Measurements from ENCODE around the gene MYEOV. TPM values are rescaled to one million over a fixed set of nuclear protein-coding genes. Genes with fewer than 3 reads are reported as not detected.

The MYEOV gene
- total and polyA plus RNA-seq, 9 of the 15 experiments (the other 6 are each of a cell fraction or from before 2014, with no cell fraction given), result 10.2 to 133 (median 32.2) TPM

DNA sequence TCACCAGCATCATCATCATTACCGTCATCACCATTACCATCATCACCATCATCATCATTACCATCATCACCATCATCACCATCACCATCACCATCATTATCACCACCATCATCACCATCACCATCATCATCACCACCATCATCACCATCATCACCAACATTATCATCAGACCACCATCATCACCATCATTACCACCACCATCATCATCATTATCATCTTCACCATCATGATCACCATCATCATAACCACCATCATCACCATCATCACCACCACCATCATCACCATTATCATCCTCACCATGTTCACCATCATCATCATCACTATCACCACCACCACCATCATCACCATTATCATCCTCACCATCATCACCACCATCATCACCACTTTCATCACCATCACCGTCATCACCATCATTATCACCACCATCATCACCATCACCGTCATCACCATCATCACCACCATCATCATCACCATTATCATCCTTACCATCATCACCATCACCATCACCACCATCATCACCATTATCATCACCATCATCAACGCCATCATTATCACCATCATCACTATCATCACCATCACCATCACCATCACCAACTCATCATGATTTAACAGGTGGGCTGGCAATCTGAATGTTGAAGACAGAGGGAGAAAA lies 2.4 kb upstream of the MYEOV start (continued):
- peak; percentile 53 for TF ChIP-seq ARHGAP35 (IDR thresholded peaks at IDR 0.05; ENCODE audit: partially characterized antibody)

DNA sequence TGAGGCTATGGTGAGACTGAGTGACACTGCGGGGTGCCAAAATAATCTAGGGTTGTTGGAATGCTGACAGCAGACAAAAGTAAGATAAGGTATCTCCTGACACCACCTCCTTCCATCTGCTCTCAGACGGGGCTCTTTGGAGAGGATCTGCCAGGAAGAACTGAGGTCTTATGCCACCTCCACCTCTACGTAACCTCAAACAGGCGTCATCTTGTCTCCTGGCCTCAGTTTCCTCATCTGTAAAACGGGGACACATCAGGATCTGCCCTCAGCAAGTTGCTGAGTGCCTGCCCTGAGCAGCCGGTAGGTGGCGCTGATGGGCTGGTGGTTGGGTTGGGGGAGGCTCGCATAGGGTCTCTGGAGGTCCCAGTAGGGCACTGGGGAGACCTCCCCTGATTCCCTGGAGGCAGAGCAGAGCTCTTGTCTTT lies 1.7 kb upstream of the MYEOV start:
- H4K20me1 ChIP-seq (replicated peaks; ENCODE audit: control insufficient read depth, insufficient read depth, low read length), result no peaks in the 10 kb centered on the region; the same call in 1 of the 2 replicates
- FAIRE-seq (peak; percentile 65), ATAC-seq (no peak), DNase-seq (ENCODE audit: extremely low read depth in 1 of 4, low spot score in 3 of 4) (peak; percentile 66 to 80 (median 72))
- BruUV-seq (replicated peaks), result no TSS peak
- H3K36me3 ChIP-seq (ENCODE audit: control insufficient read depth, insufficient read depth, low read length), result peaks cover 11% of the 10 kb centered on the region; the same call in 2 of the 3 replicates
- WGBS (ENCODE audit: insufficient coverage, low coverage, missing lambda C conversion rate), result 3% methylated on average over 8 of the region's 8 CpGs
- in situ Hi-C loops (cut with MboI), result loop anchor here (5.0 kb wide), 1 partner anchor 350 kb away; the partner anchor contains the start of gene CCND1
- ChIA-PET POLR2A (interaction anchor here (0.6 kb wide), 1 partner anchor 19 kb away, joined by 3 read pairs; no protein-coding TSS in a partner anchor), CTCF (ENCODE audit: low intra/inter-chr PET ratio) (interaction anchor here (1.2 to 2.0 kb wide), 2 partner anchors 191 to 351 kb away, joined by 3 to 11 read pairs; no protein-coding TSS in a partner anchor)
- H3K4me3 ChIP-seq, result no peak overlapping the region
- H3K4me2 ChIP-seq (ENCODE audit: insufficient read depth, low read length), result no peak overlapping the region
- no peaks in the 10 kb centered on the region; the same call in 1 of the 2 replicates for H3K9me3 ChIP-seq (replicated peaks; ENCODE audit: control insufficient read depth, insufficient read depth, low read depth, low read length)
- H3K9ac ChIP-seq (ENCODE audit: insufficient read depth in 1 of 2, low read depth in 2 of 2, low read length in 2 of 2), result no peak overlapping the region
- H3K27me3 ChIP-seq (ENCODE audit: control insufficient read depth in 2 of 2, insufficient read depth in 2 of 2, low read length in 2 of 2), result peaks cover 3 to 7% of the 10 kb centered on the region in 2 experiments; a peak in 1 of 5 replicates
- no peak overlapping the region for H2AFZ ChIP-seq (ENCODE audit: low read depth, low read length)
- H3K9me1 ChIP-seq (ENCODE audit: control insufficient read depth, insufficient read depth, low read length), result no peaks in the 10 kb centered on the region
- H3K27ac ChIP-seq (ENCODE audit: extremely low read depth, low read depth, low read length), result no peak overlapping the region
- peaks cover 35 to 46% of the 10 kb centered on the region in 2 experiments for H3K4me1 ChIP-seq (replicated peaks in 1 of 2; ENCODE audit: control insufficient read depth in 2 of 2, insufficient read depth in 2 of 2, low read length in 2 of 2)
- intact Hi-C loops (cut with micrococcal nuclease), result loop anchor here (2.0 to 10.0 kb wide), 4 partner anchors 73 to 351 kb away; no protein-coding TSS in a partner anchor
- H3K79me2 ChIP-seq (ENCODE audit: control insufficient read depth, insufficient read depth, low read length), result peaks cover 34% of the 10 kb centered on the region
- TF ChIP-seq MAZ (CRISPR knock-in tag; conservative IDR thresholded peaks at IDR 0.05 in 1 of 2, IDR thresholded peaks at IDR 0.05 in 1 of 2) (0 out of 4 replicates have a peak, but pooled peaks of 1 of the 2 experiments have one; percentile 14), ZNF212 (CRISPR knock-in tag; IDR thresholded peaks at IDR 0.05) (no peak), PTBP1 (IDR thresholded peaks at IDR 0.05; ENCODE audit: low read depth, low read length) (0 out of 2 replicates have a peak, but pooled peaks have one; percentile 81), RBBP5 (IDR thresholded peaks at IDR 0.05; ENCODE audit: borderline replicate concordance, insufficient read depth, low read length, poor library complexity, severe bottlenecking) (no peak), CREM (IDR thresholded peaks at IDR 0.05; ENCODE audit: low read depth) (no peak), CTBP1 (IDR thresholded peaks at IDR 0.05; ENCODE audit: borderline replicate concordance) (peak; percentile 56; the same call in 1 of the 2 replicates)
- TF ChIP-seq, protein P1, sequence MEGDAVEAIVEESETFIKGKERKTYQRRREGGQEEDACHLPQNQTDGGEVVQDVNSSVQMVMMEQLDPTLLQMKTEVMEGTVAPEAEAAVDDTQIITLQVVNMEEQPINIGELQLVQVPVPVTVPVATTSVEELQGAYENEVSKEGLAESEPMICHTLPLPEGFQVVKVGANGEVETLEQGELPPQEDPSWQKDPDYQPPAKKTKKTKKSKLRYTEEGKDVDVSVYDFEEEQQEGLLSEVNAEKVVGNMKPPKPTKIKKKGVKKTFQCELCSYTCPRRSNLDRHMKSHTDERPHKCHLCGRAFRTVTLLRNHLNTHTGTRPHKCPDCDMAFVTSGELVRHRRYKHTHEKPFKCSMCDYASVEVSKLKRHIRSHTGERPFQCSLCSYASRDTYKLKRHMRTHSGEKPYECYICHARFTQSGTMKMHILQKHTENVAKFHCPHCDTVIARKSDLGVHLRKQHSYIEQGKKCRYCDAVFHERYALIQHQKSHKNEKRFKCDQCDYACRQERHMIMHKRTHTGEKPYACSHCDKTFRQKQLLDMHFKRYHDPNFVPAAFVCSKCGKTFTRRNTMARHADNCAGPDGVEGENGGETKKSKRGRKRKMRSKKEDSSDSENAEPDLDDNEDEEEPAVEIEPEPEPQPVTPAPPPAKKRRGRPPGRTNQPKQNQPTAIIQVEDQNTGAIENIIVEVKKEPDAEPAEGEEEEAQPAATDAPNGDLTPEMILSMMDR (IDR thresholded peaks at IDR 0.05 in 2 of 3, conservative IDR thresholded peaks at IDR 0.05 in 1 of 3; ENCODE audit: insufficient read depth in 2 of 3, low read depth in 1 of 3, low read length in 3 of 3), result peak; percentile 82 to 97 (median 82)
- TF ChIP-seq, protein P2, sequence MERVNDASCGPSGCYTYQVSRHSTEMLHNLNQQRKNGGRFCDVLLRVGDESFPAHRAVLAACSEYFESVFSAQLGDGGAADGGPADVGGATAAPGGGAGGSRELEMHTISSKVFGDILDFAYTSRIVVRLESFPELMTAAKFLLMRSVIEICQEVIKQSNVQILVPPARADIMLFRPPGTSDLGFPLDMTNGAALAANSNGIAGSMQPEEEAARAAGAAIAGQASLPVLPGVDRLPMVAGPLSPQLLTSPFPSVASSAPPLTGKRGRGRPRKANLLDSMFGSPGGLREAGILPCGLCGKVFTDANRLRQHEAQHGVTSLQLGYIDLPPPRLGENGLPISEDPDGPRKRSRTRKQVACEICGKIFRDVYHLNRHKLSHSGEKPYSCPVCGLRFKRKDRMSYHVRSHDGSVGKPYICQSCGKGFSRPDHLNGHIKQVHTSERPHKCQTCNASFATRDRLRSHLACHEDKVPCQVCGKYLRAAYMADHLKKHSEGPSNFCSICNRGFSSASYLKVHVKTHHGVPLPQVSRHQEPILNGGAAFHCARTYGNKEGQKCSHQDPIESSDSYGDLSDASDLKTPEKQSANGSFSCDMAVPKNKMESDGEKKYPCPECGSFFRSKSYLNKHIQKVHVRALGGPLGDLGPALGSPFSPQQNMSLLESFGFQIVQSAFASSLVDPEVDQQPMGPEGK (CRISPR knock-in tag; IDR thresholded peaks at IDR 0.05; ENCODE audit: borderline replicate concordance), result no peak
- TF ChIP-seq, protein P3, sequence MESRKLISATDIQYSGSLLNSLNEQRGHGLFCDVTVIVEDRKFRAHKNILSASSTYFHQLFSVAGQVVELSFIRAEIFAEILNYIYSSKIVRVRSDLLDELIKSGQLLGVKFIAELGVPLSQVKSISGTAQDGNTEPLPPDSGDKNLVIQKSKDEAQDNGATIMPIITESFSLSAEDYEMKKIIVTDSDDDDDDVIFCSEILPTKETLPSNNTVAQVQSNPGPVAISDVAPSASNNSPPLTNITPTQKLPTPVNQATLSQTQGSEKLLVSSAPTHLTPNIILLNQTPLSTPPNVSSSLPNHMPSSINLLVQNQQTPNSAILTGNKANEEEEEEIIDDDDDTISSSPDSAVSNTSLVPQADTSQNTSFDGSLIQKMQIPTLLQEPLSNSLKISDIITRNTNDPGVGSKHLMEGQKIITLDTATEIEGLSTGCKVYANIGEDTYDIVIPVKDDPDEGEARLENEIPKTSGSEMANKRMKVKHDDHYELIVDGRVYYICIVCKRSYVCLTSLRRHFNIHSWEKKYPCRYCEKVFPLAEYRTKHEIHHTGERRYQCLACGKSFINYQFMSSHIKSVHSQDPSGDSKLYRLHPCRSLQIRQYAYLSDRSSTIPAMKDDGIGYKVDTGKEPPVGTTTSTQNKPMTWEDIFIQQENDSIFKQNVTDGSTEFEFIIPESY (CRISPR knock-in tag; IDR thresholded peaks at IDR 0.05), result 0 out of 2 replicates have a peak, but pooled peaks have one; percentile 15
- TF ChIP-seq, protein P4, sequence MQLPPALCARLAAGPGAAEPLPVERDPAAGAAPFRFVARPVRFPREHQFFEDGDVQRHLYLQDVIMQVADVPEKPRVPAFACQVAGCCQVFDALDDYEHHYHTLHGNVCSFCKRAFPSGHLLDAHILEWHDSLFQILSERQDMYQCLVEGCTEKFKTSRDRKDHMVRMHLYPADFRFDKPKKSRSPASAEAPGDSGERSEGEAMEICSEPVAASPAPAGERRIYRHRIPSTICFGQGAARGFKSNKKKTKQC (CRISPR knock-in tag; IDR thresholded peaks at IDR 0.05), result no peak

All from K562 (cell line).